Measurements from ENCODE around the gene EGFL7.

Gene EGFL7

DNA sequence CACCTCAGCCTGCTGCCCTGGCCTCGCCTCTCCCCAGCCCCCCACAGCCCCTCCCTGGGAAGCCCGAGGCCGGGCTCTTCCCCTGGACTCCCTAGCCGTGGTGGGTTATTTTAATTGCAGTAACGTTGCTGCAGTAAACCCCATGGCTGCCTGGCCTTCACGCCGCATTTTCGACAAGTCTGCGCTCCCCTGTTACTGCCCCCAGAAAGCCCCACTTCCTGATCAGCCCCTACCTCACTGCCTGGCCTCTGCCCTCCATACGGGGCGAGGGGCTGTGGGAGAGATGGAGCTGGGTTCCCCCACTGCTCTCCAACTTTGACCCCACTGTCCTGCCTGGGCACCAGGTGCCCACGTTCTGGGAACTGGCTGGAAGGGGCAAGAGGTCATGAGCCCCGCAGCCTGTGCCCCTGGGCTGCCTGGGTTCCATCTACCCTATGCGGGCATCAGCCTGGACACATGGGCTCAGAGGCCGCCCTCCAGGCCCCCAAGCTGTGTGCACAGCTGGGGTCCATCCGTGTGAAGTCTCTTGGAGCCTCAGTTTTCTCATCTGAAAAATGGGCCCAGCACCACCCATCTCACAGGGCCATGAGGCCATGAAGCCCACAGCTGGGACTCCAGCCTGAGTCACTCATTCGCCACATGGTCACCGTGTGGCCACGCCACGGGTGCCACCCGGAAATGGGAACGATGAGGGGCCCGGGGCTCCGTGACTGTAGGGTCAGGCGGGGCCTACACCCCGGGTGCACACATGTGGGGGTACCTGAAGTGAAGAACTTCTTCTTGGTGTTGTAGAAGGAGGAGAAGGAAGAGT lies 11.5 kb downstream of the EGFL7 start:
- DNase-seq, result no peak

- DNase-seq, result no peak
These were observed 12.2 kb downstream of the EGFL7 start for GRCh38 chr9:136674786-136675349.

GRCh38 chr9:136675477-136676296 lies 13.0 kb downstream of the EGFL7 start:
- no peak for DNase-seq

DNA sequence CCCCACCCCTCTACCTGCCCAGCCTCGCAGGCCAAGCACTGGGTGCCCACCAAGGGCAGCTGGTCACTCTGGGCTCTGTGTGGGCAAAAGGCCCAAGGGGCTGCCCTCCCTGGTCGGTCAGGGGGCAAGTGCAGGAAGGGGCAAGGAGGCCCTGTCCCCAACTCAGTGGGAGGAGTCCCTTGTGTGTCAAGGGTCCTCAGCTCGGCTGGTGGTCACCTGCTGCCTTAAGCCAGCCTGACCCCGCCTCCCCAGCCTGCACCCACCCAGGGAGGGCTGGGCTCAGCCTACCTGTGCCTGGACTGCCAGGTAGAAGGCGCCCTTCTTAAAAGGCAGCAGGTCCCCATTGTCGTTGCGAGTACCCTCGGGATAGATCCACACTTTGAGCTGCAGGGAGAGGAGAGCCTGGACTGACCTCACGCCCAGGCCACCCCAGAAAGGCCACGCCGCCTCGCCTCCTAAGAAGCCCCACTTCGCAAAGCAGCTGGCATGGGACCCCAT lies 13.6 kb downstream of the EGFL7 start:
- no peak for DNase-seq

DNA sequence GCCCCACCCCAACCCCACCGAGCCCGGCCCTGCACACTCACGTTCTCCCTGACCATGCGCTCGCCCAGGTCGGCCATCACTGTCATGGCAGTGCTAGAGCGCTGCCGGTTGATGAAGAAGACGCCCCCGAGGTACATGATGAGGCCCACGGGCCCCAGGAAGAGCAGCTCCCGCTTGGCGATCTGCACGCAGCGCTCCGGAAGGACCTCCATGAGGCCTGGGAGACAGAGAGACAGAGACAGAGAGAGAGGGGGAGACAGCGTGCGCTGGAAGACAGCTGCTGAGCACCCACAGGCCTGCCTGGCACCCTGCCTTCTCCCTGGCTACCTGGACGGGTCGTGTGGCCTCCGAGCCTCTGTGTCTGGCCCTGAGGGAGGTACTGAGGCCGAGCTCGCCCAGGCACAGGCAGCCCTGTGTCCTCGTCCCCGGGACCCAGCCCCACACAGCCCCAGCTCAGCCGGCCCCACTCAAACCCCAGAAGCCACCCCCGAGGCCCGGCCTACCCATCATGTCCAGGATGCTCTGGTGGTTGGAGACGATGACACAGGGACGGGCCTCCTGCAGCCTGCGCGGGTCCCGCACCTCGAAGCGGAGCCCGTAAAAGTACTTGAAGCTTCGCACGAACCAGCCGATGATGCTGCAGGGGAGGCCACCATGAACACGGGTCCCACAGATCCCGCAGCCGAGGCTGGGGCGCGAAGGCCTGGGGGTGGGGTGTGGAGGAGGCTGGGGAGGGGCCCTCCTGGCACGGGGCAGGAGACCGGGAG lies 14.4 kb downstream of the EGFL7 start:
- DNase-seq, result no peak

- no peak for DNase-seq
These were observed 15.3 kb downstream of the EGFL7 start for GRCh38 chr9:136678034-136678433.

- peak in 1 of 2 experiments; percentile 25 for DNase-seq
These were observed 15.9 kb downstream of the EGFL7 start for GRCh38 chr9:136678624-136679023.

GRCh38 chr9:136679431-136679941 lies 16.8 kb downstream of the EGFL7 start:
- peak; percentile 94 to 97 for DNase-seq

GRCh38 chr9:136681029-136681428 lies 18.3 kb downstream of the EGFL7 start:
- no peak for DNase-seq

- no peak for DNase-seq
These were observed 19.4 kb downstream of the EGFL7 start for GRCh38 chr9:136681945-136682699.

DNA sequence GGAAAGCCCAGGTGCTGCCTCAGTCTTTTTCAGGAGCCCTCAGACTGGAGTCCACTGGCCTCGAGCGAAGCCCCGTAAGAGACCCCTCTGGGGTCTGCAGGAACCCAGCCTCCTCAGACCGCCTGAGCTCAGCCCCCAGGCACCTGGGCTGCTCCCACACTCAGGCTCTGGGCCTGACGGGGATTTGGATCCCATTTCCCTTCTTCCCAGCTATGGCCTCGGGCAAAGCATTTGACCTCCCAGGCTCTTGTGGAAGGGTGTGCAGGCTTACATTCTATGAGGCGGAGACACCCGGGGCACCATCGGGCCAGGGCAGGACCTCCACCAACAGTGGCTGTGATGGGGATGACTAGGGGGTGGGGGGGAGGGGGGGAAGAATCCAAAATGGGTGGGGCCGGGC lies 20.0 kb downstream of the EGFL7 start:
- no peak for DNase-seq

DNA sequence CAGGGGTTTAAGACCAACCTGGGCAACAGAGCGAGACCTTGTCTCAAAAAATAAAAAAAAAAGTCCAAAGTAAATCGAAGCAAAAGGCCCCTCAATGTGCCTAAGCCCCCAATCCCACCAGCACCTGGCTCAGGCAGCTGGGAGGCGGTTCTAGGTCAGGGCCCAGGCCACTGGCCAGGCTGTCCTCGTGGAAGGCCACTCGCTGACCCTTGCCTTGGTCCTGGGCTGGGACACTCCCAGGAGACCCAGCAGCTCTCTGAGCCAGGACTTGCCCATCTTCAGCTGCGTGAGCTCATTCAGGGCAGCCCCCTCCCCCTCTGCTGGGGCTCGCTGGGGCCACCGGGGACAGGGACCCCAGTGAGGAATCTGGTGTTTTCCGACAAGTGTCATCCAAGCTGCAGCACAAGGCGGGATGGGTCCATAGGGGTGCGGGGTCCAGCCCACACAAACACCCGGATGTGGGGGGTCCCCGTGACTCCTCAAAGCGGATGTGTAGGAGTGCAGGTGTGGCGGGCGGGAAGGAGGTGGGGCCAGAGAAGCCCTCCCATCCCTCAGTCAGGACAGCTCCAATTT lies 20.5 kb downstream of the EGFL7 start:
- DNase-seq, result no peak

- no peak for DNase-seq
These were observed 21.0 kb downstream of the EGFL7 start for GRCh38 chr9:136683755-136684154.

DNA sequence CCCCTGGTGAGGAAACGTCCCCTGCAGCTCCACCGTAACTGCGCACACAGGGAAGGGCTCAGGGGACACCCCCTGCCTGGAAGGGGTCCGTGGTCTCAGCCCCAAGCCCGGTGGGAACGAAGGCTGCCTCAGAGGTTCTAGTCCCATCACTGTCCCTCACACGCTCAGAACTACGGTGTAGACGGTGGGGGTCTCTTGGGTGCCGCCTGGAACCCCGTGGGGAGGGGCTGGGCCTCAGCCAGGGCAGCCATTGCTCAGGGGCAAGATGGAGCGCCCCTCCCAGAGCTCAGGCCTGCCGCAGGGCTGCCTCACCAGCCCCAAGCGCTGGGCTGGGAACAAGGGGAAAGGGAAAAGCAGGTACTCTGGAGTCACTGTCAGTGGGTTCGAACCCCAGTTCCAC lies 21.6 kb downstream of the EGFL7 start:
- DNase-seq, result no peak

- DNase-seq, result no peak
These were observed 22.1 kb downstream of the EGFL7 start for GRCh38 chr9:136684799-136685198.

DNA sequence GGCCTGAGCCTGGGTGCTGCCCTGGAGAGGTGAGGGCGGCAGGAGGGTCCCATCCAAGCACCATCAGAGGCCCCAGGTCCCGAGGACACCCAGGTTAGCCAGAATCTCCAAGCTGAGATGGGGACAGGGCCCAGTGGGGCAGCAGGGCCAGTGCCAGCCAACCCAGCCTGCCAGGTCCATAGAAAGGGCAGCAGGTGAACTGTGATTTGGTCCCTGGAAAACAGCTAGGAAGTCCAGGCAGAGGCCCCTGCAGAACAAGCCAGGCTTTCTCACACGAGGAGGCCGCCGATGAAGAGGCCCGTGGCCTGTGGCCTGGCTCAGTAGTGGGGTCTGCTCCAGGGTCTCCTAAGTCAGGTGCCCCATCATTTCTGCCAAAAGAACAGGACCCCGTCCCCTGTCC lies 22.5 kb downstream of the EGFL7 start:
- DNase-seq, result no peak

- no peak for DNase-seq
These were observed 23.2 kb downstream of the EGFL7 start for GRCh38 chr9:136685790-136686533.

DNA sequence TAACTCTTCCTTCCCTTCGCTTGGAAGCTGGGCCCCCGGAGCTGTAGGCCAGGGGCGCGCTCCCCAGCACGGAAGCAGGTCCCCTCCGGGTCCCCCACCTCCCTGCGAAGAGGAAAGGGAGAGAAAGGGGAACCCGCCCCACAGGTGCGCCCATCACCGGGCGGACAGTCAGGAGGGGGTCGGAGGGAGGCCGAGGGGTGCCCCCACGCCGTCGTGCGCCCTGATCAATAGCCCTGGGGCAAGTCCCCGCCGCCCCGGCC lies 23.7 kb downstream of the EGFL7 start:
- no peak for DNase-seq

- DNase-seq, result peak; percentile 45 to 72
These were observed 24.3 kb downstream of the EGFL7 start, which contains the start of gene AGPAT2 for GRCh38 chr9:136686794-136687711. TSS of gene AGPAT2 (minus strand) at chr9:136687457. CDS start at chr9:136687357, 100 bp downstream.

Measured in Kasumi-1 (cell line).